Esophagus squamous epithelium (tissue), 5 donors: ENCODE results near the gene FHIT. TPM values are rescaled to one million over a fixed set of nuclear protein-coding genes. Genes with fewer than 3 reads are reported as not detected.

Source experiments
- DNase-seq: peaks from one replicate; lab custom pipeline; 2025; lab: John Stamatoyannopoulos, UW
- H3K27ac ChIP-seq, 4 donors: fragments of 200-600 bp; sonication (generic); one replicate each; pipeline ENCODE4 v1.5.1; 2016 to 2019; ENCODE audit warnings: mild to moderate bottlenecking in 1 of 4
- H3K27me3 ChIP-seq, 4 donors: fragments of 200-600 bp; sonication (generic); 1 replicate in 3 of 4; 2 replicates in 1 of 4; pipeline versions ENCODE4 v1.5.1 to v1.6.0; 2017 to 2021; ENCODE audit warnings: antibody characterized with exemption in 1 of 4
- H3K36me3 ChIP-seq, 3 donors: fragments of 200-600 bp; sonication (generic); one replicate each; pipeline ENCODE4 v1.5.1; 2016 to 2019
- H3K4me1 ChIP-seq, 3 donors: fragments of 200-600 bp; sonication (generic); one replicate each; pipeline ENCODE4 v1.5.1; 2017 to 2019
- H3K4me3 ChIP-seq, 4 donors: fragments of 200-600 bp; sonication (generic); 1 replicate in 3 of 4; 2 replicates in 1 of 4; pipeline ENCODE4 v1.5.1; 2016 to 2019; ENCODE audit warnings: mild to moderate bottlenecking in 2 of 4, moderate library complexity in 1 of 4
- H3K9me3 ChIP-seq, 3 donors: fragments of 200-600 bp; sonication (generic); one replicate each; pipeline ENCODE4 v1.5.1; 2016 to 2019
- CTCF ChIP-seq, 6 experiments: fragments of 450-650 bp in 4 of 6; fragments of 200-600 bp in 2 of 6; sonication (generic) in 2 of 6; IDR thresholded peaks; one replicate each; pipeline ENCODE4 v1.5.1; 2016 to 2019; ENCODE audit warnings: antibody characterized with exemption in 6 of 6, mild to moderate bottlenecking in 4 of 6, moderate library complexity in 4 of 6
- POLR2A ChIP-seq, 4 donors: fragments of 450-650 bp; IDR thresholded peaks; one replicate each; pipeline ENCODE4 v1.6.1; 2017; ENCODE audit warnings: antibody characterized with exemption in 4 of 4, mild to moderate bottlenecking in 4 of 4, moderate library complexity in 3 of 4
- WGBS, 2 donors: methylation state at CpG; one replicate each; pipeline ENCODE4 v1.1.5; 2018; 5-methylcytosine and 5-hydroxymethylcytosine counted together
- intact Hi-C: fragments of 100-400 bp; cut with DNase I; formaldehyde crosslinking; loops from one replicate; pipeline ENCODE4 v1.15.0; 2022
- total RNA-seq, 4 donors: library from RNA; depleted of rRNA; stranded (reverse); fragments of >200 nt; gene quantifications; one replicate each; pipeline ENCODE4 v1.1.0, GENCODE V29; 2016
- donor health status: DM: yes; HTN: yes; CAD: no.

FHIT gene
- total RNA-seq, 4 donors from 2014 or later, result 0.64 to 5.7 (median 3.1) TPM

GRCh38 chr3:60030982-60031381 is 1220.3 kb downstream of the FHIT start:
- intact Hi-C loops, result no loop called here
- 67 to 75% methylated on average over 1 of the region's 1 CpG for WGBS, 2 donors

GRCh38 chr3:60028233-60028632 is 1223.0 kb downstream of the FHIT start:
- no peak for TF ChIP-seq CTCF (IDR thresholded peaks at IDR 0.05)
- TF ChIP-seq POLR2A (IDR thresholded peaks at IDR 0.05), result no peak
- no peak overlapping the region for H3K27ac ChIP-seq
- no peaks in the 10 kb centered on the region for H3K27me3 ChIP-seq
- intact Hi-C loops, result no loop called here
- H3K4me3 ChIP-seq, result no peak overlapping the region
- WGBS, 2 donors, result 69 to 90% methylated on average over 2 of the region's 2 CpGs
- H3K36me3 ChIP-seq, result no peaks in the 10 kb centered on the region
- H3K4me1 ChIP-seq, result peaks cover 0 to 14% (median 0%) of the 10 kb centered on the region in 3 donors
- H3K9me3 ChIP-seq, result no peaks in the 10 kb centered on the region
- DNase-seq, result no peak

More at GRCh38 chr3:60030982-60031381, 1220.3 kb downstream of the FHIT start:
- Histone ChIP-seq H3K27me3 (no peaks in the 10 kb centered on the region), H3K4me3 (no peak overlapping the region), H3K36me3 (no peaks in the 10 kb centered on the region), H3K9me3 (no peaks in the 10 kb centered on the region), H3K4me1 (no peaks in the 10 kb centered on the region), H3K27ac (no peak overlapping the region)
- TF ChIP-seq CTCF (IDR thresholded peaks at IDR 0.05) (no peak), POLR2A (IDR thresholded peaks at IDR 0.05) (no peak)
- no peak for DNase-seq

- Histone ChIP-seq H3K4me3 (no peak overlapping the region), H3K4me1 (peaks cover 0 to 14% (median 0%) of the 10 kb centered on the region in 3 donors), H3K36me3 (no peaks in the 10 kb centered on the region), H3K27ac (no peak overlapping the region), H3K27me3 (no peaks in the 10 kb centered on the region), H3K9me3 (no peaks in the 10 kb centered on the region)
- 86 to 93% methylated on average over 7 of the region's 7 CpGs for WGBS, 2 donors
- DNase-seq, result no peak
- intact Hi-C loops, result no loop called here
- TF ChIP-seq POLR2A (IDR thresholded peaks at IDR 0.05) (no peak), CTCF (IDR thresholded peaks at IDR 0.05) (no peak)
Measured at GRCh38 chr3:60027335-60027734, 1223.9 kb downstream of the FHIT start.

- no peak overlapping the region for H3K27ac ChIP-seq
- TF ChIP-seq CTCF (IDR thresholded peaks at IDR 0.05), result no peak
- no peak for DNase-seq
- no peaks in the 10 kb centered on the region for H3K9me3 ChIP-seq
- intact Hi-C loops, result no loop called here
- 62 to 68% methylated on average over 3 of the region's 3 CpGs for WGBS, 2 donors
- peaks cover 0 to 14% (median 0%) of the 10 kb centered on the region in 3 donors for H3K4me1 ChIP-seq
- H3K36me3 ChIP-seq, result no peaks in the 10 kb centered on the region
- H3K4me3 ChIP-seq, result no peak overlapping the region
- no peaks in the 10 kb centered on the region for H3K27me3 ChIP-seq
Measured at GRCh38 chr3:60025096-60026050, 1225.9 kb downstream of the FHIT start.

- 85 to 90% methylated on average over 2 of the region's 2 CpGs for WGBS, 2 donors
- H3K36me3 ChIP-seq, result no peaks in the 10 kb centered on the region
- no peaks in the 10 kb centered on the region for H3K27me3 ChIP-seq
- intact Hi-C loops, result no loop called here
- H3K4me3 ChIP-seq, result no peak overlapping the region
- no peak overlapping the region for H3K27ac ChIP-seq
- H3K4me1 ChIP-seq, result peaks cover 0 to 14% (median 0%) of the 10 kb centered on the region in 3 donors
- TF ChIP-seq POLR2A (IDR thresholded peaks at IDR 0.05), result no peak
- no peak for TF ChIP-seq CTCF (IDR thresholded peaks at IDR 0.05)
- H3K9me3 ChIP-seq, result no peaks in the 10 kb centered on the region
- DNase-seq, result no peak
Measured at GRCh38 chr3:60024400-60024799, 1226.9 kb downstream of the FHIT start.
